ENCODE measurements around the gene FAM120B.
"Not testable (repeated sequence)": the region's sequence is repeated elsewhere in the genome, so short reads cannot be mapped to it uniquely, and the experiment has no call there.

Gene FAM120B

GRCh38 chr6:170402318-170403040 is 95.9 kb downstream of the FAM120B start:
- peaks cover 40% of the 10 kb centered on the region for H3K36me3 Mint-ChIP-seq
- CTCF ChIA-PET = no interaction called here
- DNase-seq = no peak
- no peaks in the 10 kb centered on the region for H3K9me3 Mint-ChIP-seq
- no peaks in the 10 kb centered on the region for H3K4me1 Mint-ChIP-seq
- H3K27ac Mint-ChIP-seq = no peak overlapping the region
- H3K4me3 Mint-ChIP-seq = no peak overlapping the region
- no peaks in the 10 kb centered on the region for H3K27me3 Mint-ChIP-seq

- H3K4me1 Mint-ChIP-seq = no peaks in the 10 kb centered on the region
- peaks cover 42% of the 10 kb centered on the region for H3K36me3 Mint-ChIP-seq
- H3K4me3 Mint-ChIP-seq = no peak overlapping the region
- DNase-seq = no peak
- no peaks in the 10 kb centered on the region for H3K9me3 Mint-ChIP-seq
- H3K27me3 Mint-ChIP-seq = no peaks in the 10 kb centered on the region
- CTCF ChIA-PET = no interaction called here
- H3K27ac Mint-ChIP-seq = no peak overlapping the region
These were observed 96.9 kb downstream of the FAM120B start for GRCh38 chr6:170403451-170403850.

GRCh38 chr6:170404036-170404435 is 97.5 kb downstream of the FAM120B start:
- H3K9me3 Mint-ChIP-seq = no peaks in the 10 kb centered on the region
- CTCF ChIA-PET = no interaction called here

GRCh38 chr6:170404697-170405096 is 98.1 kb downstream of the FAM120B start:
- no peaks in the 10 kb centered on the region for H3K9me3 Mint-ChIP-seq
- no peak for DNase-seq
- CTCF ChIA-PET = no interaction called here
- H3K4me3 Mint-ChIP-seq = no peak overlapping the region
- no peak overlapping the region for H3K27ac Mint-ChIP-seq
- no peaks in the 10 kb centered on the region for H3K27me3 Mint-ChIP-seq
- peaks cover 42% of the 10 kb centered on the region for H3K36me3 Mint-ChIP-seq
- H3K4me1 Mint-ChIP-seq = no peaks in the 10 kb centered on the region

More at GRCh38 chr6:170404036-170404435, 97.5 kb downstream of the FAM120B start:
- Mint-ChIP-seq H3K4me3 (no peak overlapping the region), H3K27me3 (no peaks in the 10 kb centered on the region), H3K4me1 (no peaks in the 10 kb centered on the region), H3K36me3 (peaks cover 42% of the 10 kb centered on the region), H3K27ac (no peak overlapping the region)
- no peak for DNase-seq

GRCh38 chr6:170405311-170405975 is 98.9 kb downstream of the FAM120B start:
- H3K4me3 Mint-ChIP-seq = no peak overlapping the region
- no peak for DNase-seq
- H3K36me3 Mint-ChIP-seq = peaks cover 42% of the 10 kb centered on the region
- no peaks in the 10 kb centered on the region for H3K9me3 Mint-ChIP-seq
- CTCF ChIA-PET = no interaction called here
- H3K27ac Mint-ChIP-seq = no peak overlapping the region
- no peaks in the 10 kb centered on the region for H3K4me1 Mint-ChIP-seq
- peaks cover 5% of the 10 kb centered on the region for H3K27me3 Mint-ChIP-seq

- H3K4me1 Mint-ChIP-seq = no peaks in the 10 kb centered on the region
- peaks cover 10% of the 10 kb centered on the region for H3K27me3 Mint-ChIP-seq
- H3K27ac Mint-ChIP-seq = no peak overlapping the region
- no peak for DNase-seq
- CTCF ChIA-PET = no interaction called here
- H3K36me3 Mint-ChIP-seq = peaks cover 40% of the 10 kb centered on the region
- no peak overlapping the region for H3K4me3 Mint-ChIP-seq
- no peaks in the 10 kb centered on the region for H3K9me3 Mint-ChIP-seq
These were observed 100.6 kb downstream of the FAM120B start for GRCh38 chr6:170407200-170407599.

GRCh38 chr6:170407932-170408331 is 101.4 kb downstream of the FAM120B start:
- H3K4me3 Mint-ChIP-seq = no peak overlapping the region
- no peaks in the 10 kb centered on the region for H3K4me1 Mint-ChIP-seq
- H3K36me3 Mint-ChIP-seq = peaks cover 40% of the 10 kb centered on the region
- CTCF ChIA-PET = no interaction called here
- no peaks in the 10 kb centered on the region for H3K9me3 Mint-ChIP-seq
- H3K27me3 Mint-ChIP-seq = peaks cover 10% of the 10 kb centered on the region
- no peak for DNase-seq
- no peak overlapping the region for H3K27ac Mint-ChIP-seq

- H3K27ac Mint-ChIP-seq, H3K9me3 Mint-ChIP-seq, H3K4me3 Mint-ChIP-seq, H3K4me1 Mint-ChIP-seq, DNase-seq, CTCF ChIA-PET: not testable (repeated sequence)
- H3K27me3 Mint-ChIP-seq = peaks cover 15% of the 10 kb centered on the region
- peaks cover 28% of the 10 kb centered on the region for H3K36me3 Mint-ChIP-seq
These were observed 103.2 kb downstream of the FAM120B start for GRCh38 chr6:170409746-170410145.

- peaks cover 15% of the 10 kb centered on the region for H3K27me3 Mint-ChIP-seq
- H3K4me1 Mint-ChIP-seq = no peaks in the 10 kb centered on the region
- no peak overlapping the region for H3K27ac Mint-ChIP-seq
- H3K36me3 Mint-ChIP-seq = peaks cover 23% of the 10 kb centered on the region
- no peaks in the 10 kb centered on the region for H3K9me3 Mint-ChIP-seq
- H3K4me3 Mint-ChIP-seq = no peak overlapping the region
- DNase-seq = no peak
- CTCF ChIA-PET = no interaction called here
These were observed 103.7 kb downstream of the FAM120B start for GRCh38 chr6:170410241-170410640.

- DNase-seq = no peak
- H3K27ac Mint-ChIP-seq = no peak overlapping the region
- no peaks in the 10 kb centered on the region for H3K4me1 Mint-ChIP-seq
- peaks cover 2% of the 10 kb centered on the region for H3K36me3 Mint-ChIP-seq
- no peak overlapping the region for H3K4me3 Mint-ChIP-seq
- CTCF ChIA-PET = no interaction called here
- H3K9me3 Mint-ChIP-seq = no peaks in the 10 kb centered on the region
- peaks cover 20% of the 10 kb centered on the region for H3K27me3 Mint-ChIP-seq
These were observed 108.8 kb downstream of the FAM120B start for GRCh38 chr6:170415318-170415717.

- Mint-ChIP-seq H3K4me3 (no peak overlapping the region), H3K27me3 (peaks cover 13% of the 10 kb centered on the region), H3K9me3 (no peaks in the 10 kb centered on the region), H3K36me3 (no peaks in the 10 kb centered on the region), H3K4me1 (no peaks in the 10 kb centered on the region), H3K27ac (no peak overlapping the region)
- CTCF ChIA-PET = no interaction called here
- DNase-seq = no peak
These were observed 109.7 kb downstream of the FAM120B start for GRCh38 chr6:170416303-170416702.

GRCh38 chr6:170416959-170417606 is 110.5 kb downstream of the FAM120B start:
- no peak overlapping the region for H3K4me3 Mint-ChIP-seq
- DNase-seq = no peak
- CTCF ChIA-PET = no interaction called here
- no peaks in the 10 kb centered on the region for H3K9me3 Mint-ChIP-seq
- H3K27ac Mint-ChIP-seq = no peak overlapping the region
- peaks cover 16% of the 10 kb centered on the region for H3K27me3 Mint-ChIP-seq
- no peaks in the 10 kb centered on the region for H3K4me1 Mint-ChIP-seq
- no peaks in the 10 kb centered on the region for H3K36me3 Mint-ChIP-seq

GRCh38 chr6:170417881-170418280 is 111.3 kb downstream of the FAM120B start:
- CTCF ChIA-PET = no interaction called here
- H3K36me3 Mint-ChIP-seq = no peaks in the 10 kb centered on the region
- no peaks in the 10 kb centered on the region for H3K9me3 Mint-ChIP-seq
- H3K4me1 Mint-ChIP-seq = no peaks in the 10 kb centered on the region
- DNase-seq = no peak
- H3K27me3 Mint-ChIP-seq = peaks cover 23% of the 10 kb centered on the region
- no peak overlapping the region for H3K4me3 Mint-ChIP-seq
- H3K27ac Mint-ChIP-seq = no peak overlapping the region

- no peak for DNase-seq
- CTCF ChIA-PET = no interaction called here
- Mint-ChIP-seq H3K27ac (no peak overlapping the region), H3K36me3 (no peaks in the 10 kb centered on the region), H3K4me3 (no peak overlapping the region), H3K27me3 (peaks cover 40% of the 10 kb centered on the region), H3K9me3 (no peaks in the 10 kb centered on the region), H3K4me1 (no peaks in the 10 kb centered on the region)
These were observed 113.7 kb downstream of the FAM120B start for GRCh38 chr6:170420283-170420682.
